K562 (cell line): Measurements from ENCODE around the gene MANF. TPM values are rescaled to one million over a fixed set of nuclear protein-coding genes. Genes with fewer than 3 reads are reported as not detected.

ENCODE experiments used
- ATAC-seq: fragments of 200-7000 bp; cut with Tn5 transposase; 3 replicates; pipeline ENCODE4 v1.9.1; 2020; ENCODE audit warnings: moderate library complexity
- BruUV-seq: library from RNA; stranded (reverse); fragments of 400-500 nt; replicated peaks from 2 replicates; lab custom pipeline; 2021; lab: Mats Ljungman, UMichigan
- CTCF ChIA-PET: fragments of 300-600 bp; formaldehyde crosslinking; extraction: SDS; loops from one replicate; lab custom pipeline; 2021; ENCODE audit warnings: low intra/inter-chr PET ratio; lab: Yijun Ruan, JAX
- POLR2A ChIA-PET: fragments of 300-600, 350-650 bp; sonication (Branson Sonifier 250); formaldehyde crosslinking; extraction: SDS; loops from one replicate; lab custom pipeline; 2021; ENCODE audit warnings: antibody characterized with exemption, inconsistent platforms; lab: Yijun Ruan, JAX
- DNase-seq, 4 experiments: peaks; one replicate each; pipeline versions ENCODE4 v3.0.0 to v3.0.0-alpha.2; 2011 to 2018; ENCODE audit warnings: low spot score in 3 of 4, mixed read lengths in 3 of 4; ENCODE audit errors: extremely low read depth in 1 of 4
- FAIRE-seq: peaks from 2 replicates; lab custom pipeline; 2011; peaks lifted over from hg19 to GRCh38; lab: Jason Lieb, UNC
- H2AFZ ChIP-seq: 2 replicates; pipeline ENCODE4 v1.6.0; 2011; ENCODE audit warnings: low read depth, low read length, control low read depth, inconsistent platforms
- H3K27ac ChIP-seq: fragments of 200-600 bp; 3 replicates; pipeline ENCODE4 v1.8.0; 2011; ENCODE audit warnings: low read depth, mild to moderate bottlenecking, control low read depth, inconsistent platforms, low read length, moderate library complexity, mixed read lengths; ENCODE audit errors: extremely low read depth
- H3K27me3 ChIP-seq, 2 experiments: fragments of 300-600 bp in 1 of 2; 2 replicates in 1 of 2; 3 replicates in 1 of 2; pipeline versions ENCODE4 v1.6.0 to v1.8.0; 2011; ENCODE audit warnings: inconsistent platforms in 2 of 2, low read length in 2 of 2, mild to moderate bottlenecking in 1 of 2, mixed read lengths in 1 of 2, moderate library complexity in 1 of 2; ENCODE audit not compliant: control insufficient read depth in 2 of 2, insufficient read depth in 2 of 2
- H3K36me3 ChIP-seq: fragments of 300-600 bp; 3 replicates; pipeline ENCODE4 v1.8.0; 2011; ENCODE audit warnings: mild to moderate bottlenecking, low read length, inconsistent platforms; ENCODE audit not compliant: control insufficient read depth, insufficient read depth
- H3K4me1 ChIP-seq, 2 experiments: fragments of 200-600 bp in 1 of 2; replicated peaks in 1 of 2; 2 replicates in 1 of 2; 3 replicates in 1 of 2; pipeline versions ENCODE4 v1.5.1 to v1.8.0; 2011; ENCODE audit warnings: inconsistent platforms in 2 of 2, low read length in 2 of 2, mild to moderate bottlenecking in 1 of 2, mixed read lengths in 1 of 2, moderate library complexity in 1 of 2; ENCODE audit not compliant: control insufficient read depth in 2 of 2, insufficient read depth in 2 of 2
- H3K4me2 ChIP-seq: 2 replicates; pipeline ENCODE4 v1.6.1; 2011; ENCODE audit warnings: low read length, control low read depth, inconsistent platforms, mixed read lengths; ENCODE audit not compliant: insufficient read depth
- H3K4me3 ChIP-seq: fragments of 200-600 bp; sonication (generic), shearing (Covaris generic); 2 replicates; pipeline ENCODE4 v1.5.1; 2016; ENCODE audit warnings: control low read depth, inconsistent platforms
- H3K79me2 ChIP-seq: fragments of 200-600 bp; 3 replicates; pipeline ENCODE4 v1.8.0; 2011; ENCODE audit warnings: low read length, inconsistent platforms; ENCODE audit not compliant: control insufficient read depth, insufficient read depth
- H3K9ac ChIP-seq, 2 experiments: 2 replicates each; pipeline versions ENCODE4 v1.6.0 to v1.6.1; 2011; ENCODE audit warnings: low read depth in 2 of 2, low read length in 2 of 2, control low read depth in 1 of 2, inconsistent platforms in 1 of 2, mild to moderate bottlenecking in 1 of 2, mixed read lengths in 1 of 2; ENCODE audit not compliant: insufficient read depth in 1 of 2
- H3K9me1 ChIP-seq: one replicate; pipeline ENCODE4 v1.6.0; 2011; ENCODE audit warnings: inconsistent platforms, mild to moderate bottlenecking, low read length, moderate library complexity; ENCODE audit not compliant: control insufficient read depth, insufficient read depth
- H3K9me3 ChIP-seq: replicated peaks from 2 replicates; pipeline ENCODE4 v1.5.1; 2011; ENCODE audit warnings: low read depth, low read length, inconsistent platforms; ENCODE audit not compliant: control insufficient read depth, insufficient read depth
- H4K20me1 ChIP-seq: replicated peaks from 2 replicates; pipeline ENCODE4 v1.6.1; 2011; ENCODE audit warnings: low read length, inconsistent platforms, mixed read lengths; ENCODE audit not compliant: control insufficient read depth, insufficient read depth
- BCOR ChIP-seq: fragments of 450-650 bp; IDR thresholded peaks from 2 replicates; pipeline ENCODE4 v1.6.1; 2016
- FIP1L1 ChIP-seq: fragments of 200-400 bp; formaldehyde crosslinking; IDR thresholded peaks from 2 replicates; pipeline ENCODE4 v1.6.1; 2018; ENCODE audit warnings: mild to moderate bottlenecking, low read depth, low read length; ENCODE audit not compliant: poor library complexity, severe bottlenecking
- GTF2F1 ChIP-seq: IDR thresholded peaks from 2 replicates; pipeline ENCODE4 v1.6.1; 2011; ENCODE audit warnings: low read depth, low read length, improper control_type of control experiment
- POLR2AphosphoS2 ChIP-seq: IDR thresholded peaks from 2 replicates; pipeline ENCODE4 v1.6.1; 2012; ENCODE audit warnings: low read length, improper control_type of control experiment
- RFX1 ChIP-seq: fragments of 450-650 bp; IDR thresholded peaks from 2 replicates; pipeline ENCODE4 v1.6.1; 2016; ENCODE audit warnings: mild to moderate bottlenecking, moderate library complexity
- TBP ChIP-seq: optimal IDR thresholded peaks from 2 replicates; pipeline ENCODE3; 2011; ENCODE audit warnings: low read depth, low read length, improper control_type of control experiment
- ZBED1 ChIP-seq: IDR thresholded peaks from 2 replicates; pipeline ENCODE4 v1.6.1; 2014
- ZKSCAN8 ChIP-seq: fragments of 200-800 bp; sonication (Bioruptor generic); IDR thresholded peaks from 2 replicates; pipeline ENCODE4 v1.6.1; 2016; ENCODE audit warnings: missing genetic modification characterization, missing compliant biosample characterization
- ZNF133 ChIP-seq: fragments of 250-450 bp; sonication (Bioruptor Pico); IDR thresholded peaks from 2 replicates; pipeline ENCODE4 v1.4.0; 2020; ENCODE audit warnings: mild to moderate bottlenecking
- ZNF282 ChIP-seq: sonication (generic); formaldehyde crosslinking; IDR thresholded peaks from 2 replicates; pipeline ENCODE4 v1.8.1; 2023; ENCODE audit warnings: missing genetic modification reagents
- ZNF766 ChIP-seq: fragments of 200-800 bp; sonication (Bioruptor generic); conservative IDR thresholded peaks from 2 replicates; pipeline ENCODE4 v1.6.1; 2016; ENCODE audit warnings: missing genetic modification characterization, missing compliant biosample characterization
- whole genome bisulfite sequencing: fragments of 100-300 bp; shearing (Covaris generic); methylation state at CpG from one replicate; pipeline ENCODE4 v1.1.6; 2016; ENCODE audit warnings: low coverage, mixed read lengths; ENCODE audit not compliant: insufficient coverage; ENCODE audit errors: missing lambda C conversion rate; 5-methylcytosine and 5-hydroxymethylcytosine counted together
- in situ Hi-C: fragments of 300-500 bp; cut with MboI; formaldehyde crosslinking; loops from 4 replicates; pipeline ENCODE4 v1.15.0; 2018; ENCODE audit warnings: inconsistent platforms, mixed read lengths
- intact Hi-C: fragments of 100-400 bp; cut with micrococcal nuclease; formaldehyde crosslinking; loops from 2 replicates; pipeline ENCODE4 v1.14.2; 2022
- polyA plus RNA-seq, 8 experiments: library from polyadenylated mRNA; depleted of rRNA in 4 of 8; stranded (reverse) in 5 of 8; unstranded in 3 of 8; fragments of >200 nt; fragmentation: Nextera tagmentation in 2 of 8; fragmentation: Illumina TruSeq in 1 of 8; extraction: Ambion mirVana in 2 of 8; extraction: Trizol in 1 of 8; gene quantifications; 2 replicates each; pipeline versions ENCODE4 v1.2.1 to v1.2.3, GENCODE V29; 2011 to 2014; ENCODE audit warnings: inconsistent platforms in 1 of 8, missing spikeins in 1 of 8
- total RNA-seq, 7 experiments: library from RNA; depleted of rRNA in 6 of 7; stranded (reverse); fragments of >200 nt in 6 of 7; fragmentation: Illumina TruSeq in 2 of 7; extraction: Trizol in 2 of 7; gene quantifications; 2 replicates each; pipeline versions ENCODE4 v1.2.1 to v1.2.3, GENCODE V29; 2011 to 2021; ENCODE audit warnings: low replicate concordance in 1 of 7

Gene MANF
- total and polyA plus RNA-seq, 9 of the 15 experiments (the other 6 are each of a cell fraction or from before 2014, with no cell fraction given) = 6.5 to 52.7 (median 42.3) TPM

DNA sequence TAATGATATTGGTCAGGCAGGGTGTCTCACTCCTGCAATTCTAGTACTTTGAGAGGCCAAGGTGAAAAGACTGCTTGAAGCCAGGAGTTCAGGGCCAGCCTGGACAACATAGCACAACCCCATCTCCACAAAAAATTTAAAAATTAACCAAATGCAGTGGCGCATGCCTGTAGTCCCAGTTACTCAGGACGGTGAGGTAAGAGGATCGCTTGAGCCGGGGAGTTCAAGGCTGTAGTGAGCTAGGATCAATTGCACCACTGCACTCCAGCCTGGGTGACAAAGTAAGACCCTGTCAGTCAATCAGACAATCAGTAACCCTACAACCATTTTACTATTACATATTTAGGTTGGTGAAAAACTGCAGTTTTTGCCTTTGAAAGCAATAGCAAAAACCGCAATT, 49.0 kb downstream of the MANF start:
- Histone ChIP-seq H3K27me3 (no peaks in the 10 kb centered on the region), H3K4me3 (no peak overlapping the region), H4K20me1 (no peaks in the 10 kb centered on the region), H3K4me2 (no peak overlapping the region), H3K9me3 (no peaks in the 10 kb centered on the region), H3K36me3 (peaks cover 40% of the 10 kb centered on the region), H3K27ac (no peak overlapping the region), H3K4me1 (no peaks in the 10 kb centered on the region), H3K9me1 (no peaks in the 10 kb centered on the region), H3K79me2 (no peaks in the 10 kb centered on the region; the same call in 2 of the 3 replicates), H3K9ac (no peak overlapping the region), H2AFZ (no peak overlapping the region)
- ATAC-seq (no peak), FAIRE-seq (no peak), DNase-seq (no peak)
- in situ Hi-C loops (no loop called here), intact Hi-C loops (no loop called here)
- no TSS peak for BruUV-seq
- no peak for TF ChIP-seq POLR2AphosphoS2
- TF ChIP-seq FIP1L1 = no peak
- no peak for TF ChIP-seq ZNF133 (CRISPR knock-in tag)
- TF ChIP-seq ZNF766 (CRISPR knock-in tag) = no peak
- no peak for TF ChIP-seq GTF2F1
- no peak for TF ChIP-seq ZBED1
- TF ChIP-seq ZNF282 = no peak
- no peak for TF ChIP-seq TBP
- TF ChIP-seq RFX1 = no peak
- no peak for TF ChIP-seq ZKSCAN8 (CRISPR knock-in tag)
- TF ChIP-seq BCOR = no peak
- ChIA-PET POLR2A (interaction anchor here (0.6 to 1.4 kb wide), 4 partner anchors 12 to 24 kb away, joined by 3 to 5 read pairs (median 3); no protein-coding TSS in a partner anchor), CTCF (interaction anchor here (0.6 kb wide), 1 partner anchor 9 kb away, joined by 4 read pairs; no protein-coding TSS in a partner anchor)
- WGBS = 78% methylated on average over 5 of the region's 5 CpGs
